Liver (tissue), 9 donors: ENCODE measurements around the gene CTXN1. TPM values are rescaled to one million over a fixed set of nuclear protein-coding genes. Genes with fewer than 3 reads are reported as not detected.

Experiments
- DNase-seq: peaks from one replicate; pipeline ENCODE4 v3.0.0-alpha.2; 2017; ENCODE audit warnings: low spot score
- H3K27ac ChIP-seq, 2 donors: one replicate each; pipeline ENCODE4 v1.7.0; 2013; ENCODE audit warnings: inconsistent platforms in 2 of 2, low read length in 2 of 2, control low read depth in 1 of 2, low read depth in 1 of 2, mild to moderate bottlenecking in 1 of 2
- H3K27me3 ChIP-seq, 4 donors: one replicate each; pipeline versions ENCODE4 v1.6.1 to v1.7.0; 2013; ENCODE audit warnings: low read length in 3 of 4, inconsistent platforms in 1 of 4, mild to moderate bottlenecking in 1 of 4, moderate library complexity in 1 of 4; ENCODE audit not compliant: control insufficient read depth in 4 of 4, insufficient read depth in 4 of 4
- H3K36me3 ChIP-seq, 4 donors: one replicate each; pipeline versions ENCODE4 v1.6.1 to v1.7.0; 2013; ENCODE audit warnings: low read length in 3 of 4, mild to moderate bottlenecking in 3 of 4, low read depth in 1 of 4, moderate library complexity in 1 of 4; ENCODE audit not compliant: control insufficient read depth in 4 of 4, insufficient read depth in 3 of 4
- H3K4me1 ChIP-seq, 4 donors: one replicate each; pipeline versions ENCODE4 v1.6.1 to v1.7.0; 2013; ENCODE audit warnings: low read length in 3 of 4, mild to moderate bottlenecking in 3 of 4, moderate library complexity in 1 of 4; ENCODE audit not compliant: control insufficient read depth in 4 of 4, insufficient read depth in 4 of 4
- H3K4me3 ChIP-seq, 3 donors: one replicate each; pipeline versions ENCODE4 v1.6.1 to v1.7.0; 2013; ENCODE audit warnings: low read length in 3 of 3, control low read depth in 1 of 3, low read depth in 1 of 3, mild to moderate bottlenecking in 1 of 3
- H3K9ac ChIP-seq, 2 donors: one replicate each; pipeline ENCODE4 v1.7.0; 2013; ENCODE audit warnings: low read length in 2 of 2, mild to moderate bottlenecking in 2 of 2, moderate library complexity in 2 of 2, control low read depth in 1 of 2, low read depth in 1 of 2
- H3K9me3 ChIP-seq, 4 donors: one replicate each; pipeline versions ENCODE4 v1.6.1 to v1.7.0; 2013; ENCODE audit warnings: low read length in 3 of 4; ENCODE audit not compliant: control insufficient read depth in 4 of 4
- ATF3 ChIP-seq: IDR thresholded peaks from 2 replicates; pipeline ENCODE4 v1.6.1; 2016; ENCODE audit warnings: antibody characterized with exemption
- CTCF ChIP-seq: fragments of 150-350 bp; IDR thresholded peaks from 2 replicates; pipeline ENCODE4 v1.5.1; 2017; ENCODE audit warnings: improper control_type of control experiment, low read depth, low read length; ENCODE audit not compliant: missing input control
- EGR1 ChIP-seq, 2 donors: IDR thresholded peaks; 2 replicates each; pipeline ENCODE4 v1.6.1; 2016 to 2018; ENCODE audit warnings: antibody characterized with exemption in 2 of 2, low read depth in 2 of 2
- FOXA2 ChIP-seq: IDR thresholded peaks from 2 replicates; pipeline ENCODE4 v1.6.1; 2016; ENCODE audit warnings: antibody characterized with exemption
- GABPA ChIP-seq, 2 donors: IDR thresholded peaks in 1 of 2; conservative IDR thresholded peaks in 1 of 2; 2 replicates each; pipeline ENCODE4 v1.6.1; 2016; ENCODE audit warnings: antibody characterized with exemption in 2 of 2, mild to moderate bottlenecking in 1 of 2, moderate library complexity in 1 of 2
- HNF4A ChIP-seq, 2 donors: conservative IDR thresholded peaks; 2 replicates each; pipeline ENCODE4 v1.6.1; 2016; ENCODE audit warnings: antibody characterized with exemption in 2 of 2, mild to moderate bottlenecking in 2 of 2
- HNF4G ChIP-seq: IDR thresholded peaks from 2 replicates; pipeline ENCODE4 v1.6.1; 2016; ENCODE audit warnings: antibody characterized with exemption
- JUND ChIP-seq, 2 donors: IDR thresholded peaks; 2 replicates each; pipeline ENCODE4 v1.6.1; 2016; ENCODE audit warnings: antibody characterized with exemption in 2 of 2
- MAX ChIP-seq: IDR thresholded peaks from 2 replicates; pipeline ENCODE4 v1.6.1; 2016; ENCODE audit warnings: antibody characterized with exemption
- RAD21 ChIP-seq, 2 donors: IDR thresholded peaks; 2 replicates each; pipeline ENCODE4 v1.6.1; 2016; ENCODE audit warnings: antibody characterized with exemption in 2 of 2, mild to moderate bottlenecking in 2 of 2
- REST ChIP-seq: IDR thresholded peaks from 2 replicates; pipeline ENCODE4 v1.6.1; 2016; ENCODE audit warnings: antibody characterized with exemption, mild to moderate bottlenecking
- RXRA ChIP-seq, 2 donors: IDR thresholded peaks; 2 replicates each; pipeline ENCODE4 v1.6.1; 2017 to 2018; ENCODE audit warnings: antibody characterized with exemption in 2 of 2, mild to moderate bottlenecking in 1 of 2
- SP1 ChIP-seq: IDR thresholded peaks from 2 replicates; pipeline ENCODE4 v1.6.1; 2018; ENCODE audit warnings: antibody characterized with exemption, mild to moderate bottlenecking
- TAF1 ChIP-seq: conservative IDR thresholded peaks from 2 replicates; pipeline ENCODE4 v1.6.1; 2016; ENCODE audit warnings: antibody characterized with exemption, mild to moderate bottlenecking
- YY1 ChIP-seq: IDR thresholded peaks from 2 replicates; pipeline ENCODE4 v1.6.1; 2016; ENCODE audit warnings: antibody characterized with exemption, mild to moderate bottlenecking
- ZBTB33 ChIP-seq: IDR thresholded peaks from 2 replicates; pipeline ENCODE4 v1.6.1; 2016; ENCODE audit warnings: antibody characterized with exemption
- WGBS: extraction: QIAGEN DNeasy Blood & Tissue Kit; methylation state at CpG from one replicate; pipeline ENCODE4 v1.1.7; 2013; 5-methylcytosine and 5-hydroxymethylcytosine counted together
- polyA plus RNA-seq, 2 donors: library from polyadenylated mRNA; stranded (reverse) in 1 of 2; unstranded in 1 of 2; fragments of 200-250 nt in 1 of 2; fragments of >200 nt in 1 of 2; fragmentation: Nextera tagmentation in 1 of 2; extraction: Ambion mirVana in 1 of 2; gene quantifications; one replicate each; pipeline versions ENCODE4 v1.2.1 to v1.2.3, GENCODE V29; 2013 to 2015
- total RNA-seq, 2 donors: library from RNA; depleted of rRNA; stranded (reverse); fragments of >200 nt; gene quantifications; one replicate each; pipeline ENCODE4 v1.2.3, GENCODE V29; 2014
- donor health status: healthy.
- donor health status: healthy.
- donor health status: healthy.
- donor health status: healthy.
- donor health status: healthy.

Gene CTXN1
- total and polyA plus RNA-seq, 4 donors, result 0.07 to 0.14 (median 0.08) TPM; not detected in 1

- no peak for TF ChIP-seq GABPA (IDR thresholded peaks at IDR 0.05 in 1 of 2, conservative IDR thresholded peaks at IDR 0.05 in 1 of 2)
- TF ChIP-seq YY1, result no peak
Measured at GRCh38 chr19:7881910-7882309, 44.0 kb downstream of the CTXN1 start (continued).

GRCh38 chr19:7879836-7880235 lies 46.1 kb downstream of the CTXN1 start:
- DNase-seq, result no peak
- H3K27ac ChIP-seq, result no peak overlapping the region
- no peaks in the 10 kb centered on the region for H3K4me1 ChIP-seq
- TF ChIP-seq REST (no peak), EGR1 (IDR thresholded peaks at IDR 0.05; ENCODE audit: low read depth in 2 of 2) (no peak), FOXA2 (no peak), ZBTB33 (no peak), HNF4G (no peak), SP1 (no peak), RXRA (IDR thresholded peaks at IDR 0.05) (no peak), CTCF (no peak), JUND (IDR thresholded peaks at IDR 0.05) (no peak), HNF4A (conservative IDR thresholded peaks at IDR 0.05) (no peak), TAF1 (no peak)
- H3K27me3 ChIP-seq, result peaks cover 0 to 2% (median 0%) of the 10 kb centered on the region in 4 donors
- no peak overlapping the region for H3K4me3 ChIP-seq
- no peak overlapping the region for H3K9ac ChIP-seq
- no peaks in the 10 kb centered on the region for H3K9me3 ChIP-seq
- 87% methylated on average over 19 of the region's 19 CpGs for WGBS
- no peaks in the 10 kb centered on the region for H3K36me3 ChIP-seq

- H3K9ac ChIP-seq, result no peak overlapping the region
- no peaks in the 10 kb centered on the region for H3K4me1 ChIP-seq
- no peaks in the 10 kb centered on the region for H3K36me3 ChIP-seq
- DNase-seq, result no peak
- no peak overlapping the region for H3K27ac ChIP-seq
- 82% methylated on average over 18 of the region's 18 CpGs for WGBS
- no peaks in the 10 kb centered on the region for H3K9me3 ChIP-seq
- H3K27me3 ChIP-seq, result peaks cover 0 to 4% (median 0%) of the 10 kb centered on the region in 4 donors
- TF ChIP-seq EGR1 (IDR thresholded peaks at IDR 0.05; ENCODE audit: low read depth in 2 of 2), result no peak
- TF ChIP-seq RAD21 (IDR thresholded peaks at IDR 0.05), result no peak
- TF ChIP-seq ATF3, result no peak
- TF ChIP-seq JUND (IDR thresholded peaks at IDR 0.05), result no peak
- no peak for TF ChIP-seq FOXA2
- no peak for TF ChIP-seq MAX
- no peak for TF ChIP-seq YY1
- no peak overlapping the region for H3K4me3 ChIP-seq
Measured at GRCh38 chr19:7879111-7879807, 46.7 kb downstream of the CTXN1 start.
